ENCODE results near the gene CSNK2A1.
"Not testable (repeated sequence)": the region's sequence is repeated elsewhere in the genome, so short reads cannot be mapped to it uniquely, and the experiment has no call there.

CSNK2A1 gene

DNA sequence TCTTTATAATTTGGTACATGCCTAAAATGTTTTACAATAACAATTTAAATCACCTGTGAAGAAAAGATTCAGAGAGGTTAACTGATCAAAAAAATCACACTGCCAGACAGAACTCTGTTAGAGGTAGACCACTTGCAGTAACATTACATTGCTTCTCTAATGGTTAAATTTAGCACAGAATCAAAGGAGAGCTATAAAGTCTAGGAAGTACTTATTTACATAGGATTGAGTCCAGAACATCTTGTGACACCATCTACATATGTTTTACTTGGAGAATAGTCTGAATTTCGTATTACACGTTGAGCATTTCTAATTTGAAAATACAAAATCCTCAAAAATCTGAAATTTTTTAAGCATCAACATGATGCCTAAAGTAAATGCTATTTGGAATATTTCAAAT, 64.1 kb downstream of the CSNK2A1 start:
- peak; percentile 60 for DNase-seq (ENCODE audit: low read depth)
- TF ChIP-seq, protein P1, sequence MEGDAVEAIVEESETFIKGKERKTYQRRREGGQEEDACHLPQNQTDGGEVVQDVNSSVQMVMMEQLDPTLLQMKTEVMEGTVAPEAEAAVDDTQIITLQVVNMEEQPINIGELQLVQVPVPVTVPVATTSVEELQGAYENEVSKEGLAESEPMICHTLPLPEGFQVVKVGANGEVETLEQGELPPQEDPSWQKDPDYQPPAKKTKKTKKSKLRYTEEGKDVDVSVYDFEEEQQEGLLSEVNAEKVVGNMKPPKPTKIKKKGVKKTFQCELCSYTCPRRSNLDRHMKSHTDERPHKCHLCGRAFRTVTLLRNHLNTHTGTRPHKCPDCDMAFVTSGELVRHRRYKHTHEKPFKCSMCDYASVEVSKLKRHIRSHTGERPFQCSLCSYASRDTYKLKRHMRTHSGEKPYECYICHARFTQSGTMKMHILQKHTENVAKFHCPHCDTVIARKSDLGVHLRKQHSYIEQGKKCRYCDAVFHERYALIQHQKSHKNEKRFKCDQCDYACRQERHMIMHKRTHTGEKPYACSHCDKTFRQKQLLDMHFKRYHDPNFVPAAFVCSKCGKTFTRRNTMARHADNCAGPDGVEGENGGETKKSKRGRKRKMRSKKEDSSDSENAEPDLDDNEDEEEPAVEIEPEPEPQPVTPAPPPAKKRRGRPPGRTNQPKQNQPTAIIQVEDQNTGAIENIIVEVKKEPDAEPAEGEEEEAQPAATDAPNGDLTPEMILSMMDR (IDR thresholded peaks at IDR 0.05; ENCODE audit: control insufficient read depth, extremely low read depth, insufficient read depth) = no peak
- H3K4me3 ChIP-seq (ENCODE audit: low read depth, low read length) = peak overlapping the region; percentile 36

DNA sequence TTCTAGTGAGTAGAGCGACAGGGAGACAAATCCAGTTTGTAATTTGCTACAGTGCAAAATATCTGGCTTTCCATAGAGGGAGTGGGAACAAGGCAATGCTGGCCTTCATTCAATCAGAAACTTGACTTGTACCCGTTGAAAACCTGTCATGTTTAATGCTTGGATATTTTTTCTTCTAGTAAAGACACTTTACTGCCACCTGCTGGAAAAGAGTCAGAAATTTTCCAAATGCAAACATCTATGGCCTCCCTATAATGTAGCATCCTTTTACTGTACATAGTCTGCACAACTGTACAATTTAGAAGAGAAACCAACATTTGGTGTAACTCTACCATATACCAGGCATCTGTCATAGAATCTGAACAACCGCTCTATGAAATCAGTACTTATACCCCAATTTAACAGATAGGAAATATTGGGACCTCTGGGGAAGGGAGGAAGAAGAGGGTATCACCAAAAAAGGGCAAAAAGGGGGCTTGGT, 64.6 kb downstream of the CSNK2A1 start:
- peak overlapping the region; percentile 36 for H3K4me3 ChIP-seq (ENCODE audit: low read depth, low read length)
- peak; percentile 71 for DNase-seq (ENCODE audit: low read depth)
- TF ChIP-seq, protein P1 (IDR thresholded peaks at IDR 0.05; ENCODE audit: control insufficient read depth, extremely low read depth, insufficient read depth) = peak; percentile 39; the same call in 1 of the 2 replicates

DNA sequence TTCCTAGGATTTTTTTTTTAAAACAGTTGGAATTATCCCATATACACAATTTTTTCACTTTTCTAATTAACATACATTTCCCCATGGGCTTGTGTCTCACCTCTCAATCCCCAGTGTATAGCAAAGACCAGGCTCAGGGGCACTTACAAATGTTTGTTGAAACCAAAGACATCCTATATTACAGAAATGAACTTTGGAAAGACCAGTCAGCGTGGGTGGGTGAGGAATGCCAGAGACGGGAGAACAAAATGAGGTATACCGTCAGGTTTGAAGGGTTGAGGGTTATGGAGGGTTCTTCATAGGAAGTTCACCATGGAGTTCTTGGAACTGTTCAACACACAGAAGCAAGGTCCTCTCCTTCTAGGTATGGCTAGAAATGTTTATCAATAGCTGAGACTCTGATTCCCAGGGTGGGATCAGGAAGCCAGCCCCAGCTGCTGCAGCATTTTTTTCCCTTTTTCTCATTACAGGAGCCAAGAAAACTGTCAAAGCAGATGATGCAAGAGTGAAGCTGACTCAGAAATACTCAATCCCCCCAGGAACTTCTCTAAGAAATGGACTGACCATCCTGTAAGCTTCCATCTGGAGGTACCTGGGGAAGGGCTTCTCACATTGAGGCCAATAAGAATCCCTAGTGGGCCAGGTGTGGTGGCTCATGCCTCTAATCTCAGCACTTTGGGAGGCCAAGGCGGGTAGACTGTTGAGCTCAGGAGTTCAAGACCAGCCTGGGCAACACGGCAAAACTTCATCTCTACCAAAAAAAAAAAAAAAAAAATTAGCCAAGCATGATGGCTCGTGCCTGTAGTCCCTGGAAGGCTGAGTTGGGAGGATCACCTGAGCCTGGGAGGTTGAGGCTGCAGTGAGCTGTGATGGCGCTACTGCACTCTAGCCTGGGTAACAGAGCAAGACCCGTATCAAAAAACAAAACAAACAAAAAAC, 65.3 kb downstream of the CSNK2A1 start:
- no peak for DNase-seq (ENCODE audit: low read depth)
- TF ChIP-seq, protein P1 (IDR thresholded peaks at IDR 0.05; ENCODE audit: control insufficient read depth, extremely low read depth, insufficient read depth) = no peak

DNA sequence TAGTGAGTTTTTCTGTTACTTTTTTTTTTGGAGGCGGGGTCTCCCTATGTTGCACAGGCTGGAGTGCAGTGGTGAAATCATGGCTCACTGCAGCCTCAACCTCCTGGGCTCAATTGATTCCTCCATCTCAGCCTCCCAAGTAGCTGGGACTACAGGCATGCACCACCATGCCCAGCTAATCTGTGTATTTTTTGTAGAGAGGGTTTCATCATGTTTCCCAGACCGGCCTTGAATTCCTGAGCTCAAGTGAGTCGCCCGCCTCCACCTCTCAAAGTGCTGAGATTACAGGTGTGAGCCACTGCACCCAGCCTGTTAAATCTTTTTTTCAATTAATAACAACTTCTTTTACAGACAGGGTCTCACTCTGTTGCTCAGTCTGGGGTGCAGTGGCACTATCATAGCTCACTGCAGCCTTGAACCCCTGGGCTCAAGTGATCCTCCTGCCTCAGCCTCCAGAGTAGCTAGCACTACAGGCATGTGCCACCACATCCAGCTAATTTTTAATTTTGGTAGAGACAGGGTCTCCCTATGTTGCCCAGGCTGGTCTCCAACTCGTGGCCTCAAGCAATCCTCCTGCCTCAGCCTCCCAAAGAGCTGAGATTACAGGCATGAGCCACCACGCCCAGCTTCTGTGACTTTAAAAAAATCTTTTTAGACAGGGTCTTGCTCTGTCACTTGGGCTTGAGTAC, 66.9 kb downstream of the CSNK2A1 start:
- H3K4me3 ChIP-seq (ENCODE audit: low read depth, low read length); DNase-seq (ENCODE audit: low read depth): not testable (repeated sequence)

More for the DNA sequence above, 65.3 kb downstream of the CSNK2A1 start:
- no peak overlapping the region for H3K4me3 ChIP-seq (ENCODE audit: low read depth, low read length)

DNA sequence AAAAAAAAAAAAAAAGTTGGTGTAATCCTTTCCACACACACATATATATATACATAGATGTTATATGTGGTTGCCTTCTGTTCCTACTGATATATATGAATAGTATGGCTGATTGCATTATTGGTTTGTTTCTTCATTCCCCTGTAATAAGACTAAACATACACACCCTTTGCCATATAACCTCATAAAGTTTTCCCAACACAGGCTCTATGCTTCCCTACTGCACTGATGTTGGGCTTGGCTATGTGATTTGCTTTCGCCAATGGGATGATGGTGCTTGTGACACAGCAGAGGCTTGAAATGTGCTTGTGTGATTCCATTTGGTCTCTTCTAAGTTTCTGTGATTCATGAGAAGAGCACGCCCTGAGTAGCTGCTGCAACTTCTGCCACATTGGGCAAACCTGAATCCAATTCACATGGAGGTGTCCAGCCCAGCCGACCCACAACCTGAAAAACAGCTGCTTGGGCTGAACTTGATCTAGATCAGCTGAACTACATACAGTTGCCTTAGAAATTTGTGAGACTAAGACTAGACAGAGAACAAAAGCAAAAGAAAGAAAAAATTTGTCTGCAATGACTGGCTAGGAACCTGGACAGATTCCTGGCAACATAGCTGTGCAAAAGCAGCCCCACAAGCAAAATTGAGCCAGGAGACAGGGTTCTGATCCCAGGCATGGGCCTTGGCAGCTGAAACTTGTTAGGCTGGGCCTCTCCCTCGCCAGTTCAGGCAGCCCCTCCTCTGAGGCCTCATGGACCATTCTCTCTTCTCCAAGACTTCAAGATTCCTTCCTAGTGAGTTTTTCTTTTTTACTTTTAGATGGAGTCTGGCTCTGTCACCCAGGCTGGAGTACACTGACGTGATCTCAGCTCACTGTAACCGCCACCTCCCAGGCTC, 67.9 kb downstream of the CSNK2A1 start:
- no peak overlapping the region for H3K4me3 ChIP-seq (ENCODE audit: low read depth, low read length)
- DNase-seq (ENCODE audit: low read depth) = no peak
- TF ChIP-seq, protein P1 (IDR thresholded peaks at IDR 0.05; ENCODE audit: control insufficient read depth, extremely low read depth, insufficient read depth) = no peak

DNA sequence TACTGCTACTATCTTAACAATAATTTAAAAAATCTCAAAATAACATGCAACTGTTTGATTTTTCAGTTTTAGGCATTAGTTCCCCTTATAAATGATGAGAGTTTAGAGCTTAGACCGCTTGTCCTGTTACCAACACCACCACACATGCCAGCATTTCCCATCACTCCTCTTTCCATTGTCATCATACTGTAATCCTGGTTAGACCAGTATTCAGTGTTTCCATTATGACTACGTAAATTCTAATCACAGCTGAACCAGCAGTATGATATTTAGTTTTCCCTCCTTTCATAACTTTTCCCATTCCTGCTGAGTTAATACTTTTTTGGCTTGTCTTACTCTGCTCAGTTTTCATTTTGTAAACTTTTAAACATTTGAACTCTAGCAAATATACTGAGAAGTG, 69.0 kb downstream of the CSNK2A1 start:
- TF ChIP-seq, protein P1 (IDR thresholded peaks at IDR 0.05; ENCODE audit: control insufficient read depth, extremely low read depth, insufficient read depth) = no peak
- no peak overlapping the region for H3K4me3 ChIP-seq (ENCODE audit: low read depth, low read length)
- DNase-seq (ENCODE audit: low read depth) = no peak

Data from LNCaP clone FGC (cell line).